Daoy (cell line): Measurements from ENCODE around the gene PRR5L. TPM values are rescaled to one million over a fixed set of nuclear protein-coding genes. Genes with fewer than 3 reads are reported as not detected.
A peak's percentile ranks its signal among the peaks of the same experiment; 100 is the strongest.
"Not testable (repeated sequence)": the region's sequence is repeated elsewhere in the genome, so short reads cannot be mapped to it uniquely, and the experiment has no call there.

Experiments used
- DNase-seq: peaks from one replicate; pipeline ENCODE4 v3.0.0-alpha.2; 2015; ENCODE audit warnings: low read depth
- total RNA-seq: library from RNA; depleted of rRNA; stranded (reverse); fragments of >200 nt; shearing (Covaris generic); gene quantifications from 2 replicates; pipeline ENCODE4 v1.2.3, GENCODE V29; 2014; rRNA removed

PRR5L gene
- total RNA-seq, 1 experiment from 2014 or later, result 51.8 TPM

- DNase-seq, result no peak
Observed at GRCh38 chr11:36498721-36499120, 202.6 kb downstream of the PRR5L start.

- DNase-seq, result no peak
Observed at GRCh38 chr11:36499315-36499714, 203.2 kb downstream of the PRR5L start.

GRCh38 chr11:36500315-36500721 is 204.2 kb downstream of the PRR5L start:
- DNase-seq, result peak; percentile 88

GRCh38 chr11:36501236-36501635 is 205.1 kb downstream of the PRR5L start:
- no peak for DNase-seq

GRCh38 chr11:36507824-36508489 is 211.9 kb downstream of the PRR5L start:
- no peak for DNase-seq

GRCh38 chr11:36508743-36509142 is 212.7 kb downstream of the PRR5L start:
- DNase-seq, result no peak

GRCh38 chr11:36509201-36509639 is 213.1 kb downstream of the PRR5L start:
- peak; percentile 23 for DNase-seq

GRCh38 chr11:36509694-36510593 is 213.9 kb downstream of the PRR5L start, which contains the start of gene TRAF6:
TSS of gene TRAF6 (minus strand) at chr11:36510272. CDS start at chr11:36501515, 8,757 bp downstream.
- peak; percentile 90 for DNase-seq

- DNase-seq, result peak; percentile 18
Observed at GRCh38 chr11:36510594-36510942, 214.5 kb downstream of the PRR5L start.

- DNase-seq, result not testable (repeated sequence)
Observed at GRCh38 chr11:36511062-36511461, 215.0 kb downstream of the PRR5L start.

- DNase-seq, result no peak
Observed at GRCh38 chr11:36512016-36512415, 215.9 kb downstream of the PRR5L start.

GRCh38 chr11:36513965-36514364 is 217.9 kb downstream of the PRR5L start:
- no peak for DNase-seq

Other genes starting within 250 kb of the PRR5L start
- 23.9 and 43.5 TPM in 2 replicates for gene COMMD9, start 6.9 kb upstream of the PRR5L start, total RNA-seq
- 4.5 and 8.2 TPM in 2 replicates for gene TRAF6, start 214.0 kb downstream of the PRR5L start, total RNA-seq